ENCODE data around the gene DLGAP1. TPM values are rescaled to one million over a fixed set of nuclear protein-coding genes. Genes with fewer than 3 reads are reported as not detected.

DLGAP1 gene
- total RNA-seq, 3 donors from 2014 or later (not counting 1 experiment from before 2014, with no cell fraction given): not detected

GRCh38 chr18:4251873-4252272, 203.2 kb downstream of the DLGAP1 start:
- ATAC-seq (no peak), DNase-seq (no peak)
- Mint-ChIP-seq H3K4me3 (no peak overlapping the region), H3K27me3 (ENCODE audit: low read depth in 2 of 2) (no peaks in the 10 kb centered on the region), H3K36me3 (no peaks in the 10 kb centered on the region), H3K4me1 (no peaks in the 10 kb centered on the region), H3K9me3 (peaks cover 10 to 13% of the 10 kb centered on the region in 2 donors), H3K27ac (no peak overlapping the region)
- peaks cover 2% of the 10 kb centered on the region for H3K9me3 ChIP-seq (ENCODE audit: control insufficient read depth, insufficient read depth, low read length)
- no peaks in the 10 kb centered on the region for H3K27me3 ChIP-seq (ENCODE audit: control insufficient read depth, insufficient read depth, low read length)
- H3K4me3 ChIP-seq (ENCODE audit: low read length): no peak overlapping the region
- no peaks in the 10 kb centered on the region for H3K4me1 ChIP-seq (ENCODE audit: control insufficient read depth, insufficient read depth, low read length)
- no peaks in the 10 kb centered on the region for H3K36me3 ChIP-seq (ENCODE audit: control insufficient read depth, insufficient read depth, low read length)
- WGBS (ENCODE audit: insufficient coverage): 84% methylated on average over 3 of the region's 3 CpGs
- H3K27ac ChIP-seq (ENCODE audit: low read length): no peak overlapping the region
- no peak for TF ChIP-seq CTCF (IDR thresholded peaks at IDR 0.05)
- intact Hi-C loops (cut with micrococcal nuclease): loop anchor here (10.0 kb wide), 1 partner anchor 57 kb away; no protein-coding TSS in a partner anchor

GRCh38 chr18:4251206-4251605, 203.9 kb downstream of the DLGAP1 start:
- H3K4me1 Mint-ChIP-seq: no peaks in the 10 kb centered on the region
- Histone ChIP-seq H3K27ac (ENCODE audit: low read length) (no peak overlapping the region), H3K4me3 (ENCODE audit: low read length) (no peak overlapping the region), H3K9me3 (ENCODE audit: control insufficient read depth, insufficient read depth, low read length) (peaks cover 2% of the 10 kb centered on the region), H3K27me3 (ENCODE audit: control insufficient read depth, insufficient read depth, low read length) (no peaks in the 10 kb centered on the region), H3K36me3 (ENCODE audit: control insufficient read depth, insufficient read depth, low read length) (no peaks in the 10 kb centered on the region), H3K4me1 (ENCODE audit: control insufficient read depth, insufficient read depth, low read length) (no peaks in the 10 kb centered on the region)
- H3K4me3 Mint-ChIP-seq: no peak overlapping the region
- no peaks in the 10 kb centered on the region for H3K36me3 Mint-ChIP-seq
- peaks cover 9 to 14% of the 10 kb centered on the region in 2 donors for H3K9me3 Mint-ChIP-seq
- no peak for TF ChIP-seq CTCF (IDR thresholded peaks at IDR 0.05)
- 76% methylated on average over 2 of the region's 2 CpGs for WGBS (ENCODE audit: insufficient coverage)
- no peak for ATAC-seq
- H3K27me3 Mint-ChIP-seq (ENCODE audit: low read depth in 2 of 2): no peaks in the 10 kb centered on the region
- no peak overlapping the region for H3K27ac Mint-ChIP-seq
- intact Hi-C loops (cut with micrococcal nuclease): loop anchor here (10.0 kb wide), 1 partner anchor 56 kb away; no protein-coding TSS in a partner anchor
- DNase-seq: no peak

- DNase-seq: no peak
- Histone ChIP-seq H3K36me3 (ENCODE audit: control insufficient read depth, insufficient read depth, low read length) (no peaks in the 10 kb centered on the region), H3K27ac (ENCODE audit: low read length) (no peak overlapping the region), H3K4me1 (ENCODE audit: control insufficient read depth, insufficient read depth, low read length) (no peaks in the 10 kb centered on the region), H3K27me3 (ENCODE audit: control insufficient read depth, insufficient read depth, low read length) (no peaks in the 10 kb centered on the region), H3K9me3 (ENCODE audit: control insufficient read depth, insufficient read depth, low read length) (peaks cover 2% of the 10 kb centered on the region), H3K4me3 (ENCODE audit: low read length) (no peak overlapping the region)
- intact Hi-C loops (cut with micrococcal nuclease): loop anchor here (10.0 kb wide), 1 partner anchor 55 kb away; no protein-coding TSS in a partner anchor
- Mint-ChIP-seq H3K36me3 (no peaks in the 10 kb centered on the region), H3K9me3 (peaks cover 9 to 14% of the 10 kb centered on the region in 2 donors), H3K27me3 (ENCODE audit: low read depth in 2 of 2) (no peaks in the 10 kb centered on the region), H3K27ac (no peak overlapping the region), H3K4me3 (no peak overlapping the region), H3K4me1 (no peaks in the 10 kb centered on the region)
- 33% methylated on average over 1 of the region's 2 CpGs for WGBS (ENCODE audit: insufficient coverage)
- no peak for TF ChIP-seq CTCF (IDR thresholded peaks at IDR 0.05)
- no peak for ATAC-seq
Observed at GRCh38 chr18:4250141-4250540, 205.0 kb downstream of the DLGAP1 start.

- H3K27me3 Mint-ChIP-seq (ENCODE audit: low read depth in 2 of 2): no peaks in the 10 kb centered on the region
- H3K4me1 Mint-ChIP-seq: no peaks in the 10 kb centered on the region
- H3K9me3 Mint-ChIP-seq: peaks cover 9 to 10% of the 10 kb centered on the region in 2 donors
- H3K27ac Mint-ChIP-seq: no peak overlapping the region
- Histone ChIP-seq H3K27ac (ENCODE audit: low read length) (no peak overlapping the region), H3K36me3 (ENCODE audit: control insufficient read depth, insufficient read depth, low read length) (no peaks in the 10 kb centered on the region), H3K4me3 (ENCODE audit: low read length) (no peak overlapping the region), H3K4me1 (ENCODE audit: control insufficient read depth, insufficient read depth, low read length) (no peaks in the 10 kb centered on the region), H3K27me3 (ENCODE audit: control insufficient read depth, insufficient read depth, low read length) (no peaks in the 10 kb centered on the region), H3K9me3 (ENCODE audit: control insufficient read depth, insufficient read depth, low read length) (peaks cover 2% of the 10 kb centered on the region)
- ATAC-seq: no peak
- 86% methylated on average over 10 of the region's 10 CpGs for WGBS (ENCODE audit: insufficient coverage)
- no peak overlapping the region for H3K4me3 Mint-ChIP-seq
- no peaks in the 10 kb centered on the region for H3K36me3 Mint-ChIP-seq
- intact Hi-C loops (cut with micrococcal nuclease): no loop called here
- TF ChIP-seq CTCF (IDR thresholded peaks at IDR 0.05): no peak
- DNase-seq: no peak
Observed at GRCh38 chr18:4248686-4249085, 206.4 kb downstream of the DLGAP1 start.
